ENCODE measurements around the gene TCL1A.
A peak's percentile ranks its signal among the peaks of the same experiment; 100 is the strongest.

The TCL1A gene

DNA sequence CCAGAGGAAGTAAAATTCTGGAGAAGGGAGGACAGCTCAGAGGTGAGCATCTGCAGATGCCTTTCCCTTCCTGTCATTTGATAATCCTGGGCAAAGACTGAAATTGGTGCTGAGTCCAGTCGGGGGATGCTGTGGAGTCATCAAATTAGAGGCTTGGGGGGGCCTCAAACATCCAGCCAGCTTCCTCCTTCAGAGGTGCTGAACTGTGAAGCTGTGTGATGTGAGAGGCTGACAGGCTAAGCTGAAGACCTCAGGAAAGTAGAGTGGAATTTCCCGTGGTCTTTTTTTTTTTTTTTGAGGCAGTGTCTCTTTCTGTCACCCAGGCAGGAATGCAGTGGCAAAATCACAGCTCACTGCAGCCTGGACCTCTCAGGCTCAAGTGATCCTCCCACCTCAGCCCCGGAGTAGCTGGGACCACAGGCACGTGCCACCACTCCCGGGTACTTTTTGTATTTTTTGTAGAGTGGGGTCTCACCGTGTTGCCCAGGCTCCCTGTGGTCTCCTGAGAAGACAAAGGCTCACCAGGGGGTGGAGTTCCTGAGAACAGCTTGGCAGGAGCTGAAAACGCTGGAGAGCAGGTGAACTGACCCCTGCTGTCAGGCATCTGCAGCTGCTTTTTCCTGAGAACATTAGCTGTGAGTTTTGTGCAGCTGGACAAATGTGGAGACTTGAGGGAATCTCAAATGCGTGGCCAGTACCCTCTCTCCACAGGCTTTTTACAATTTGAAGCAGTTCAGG, 33.8 kb downstream of the TCL1A start:
- CTCF ChIA-PET: interaction anchor here (0.6 to 1.1 kb wide), 7 partner anchors 11 to 363 kb away, joined by 3 to 6 read pairs (median 4); no protein-coding TSS in a partner anchor
- H3K9me3 ChIP-seq (ENCODE audit: control insufficient read depth, insufficient read depth, low read depth, low read length): no peaks in the 10 kb centered on the region
- no peak overlapping the region for H3K27ac ChIP-seq (ENCODE audit: extremely low read depth, low read depth, low read length)
- no peaks in the 10 kb centered on the region for H3K4me1 ChIP-seq (ENCODE audit: control insufficient read depth, insufficient read depth, low read length)
- POLR2A ChIA-PET: interaction anchor here (0.7 kb wide), 1 partner anchor 128 kb away, joined by 3 read pairs; no protein-coding TSS in a partner anchor
- TF ChIP-seq BCL11B (tag by site-specific recombination; IDR thresholded peaks at IDR 0.05; ENCODE audit: low read depth): no peak
- no peak for TF ChIP-seq ZNF350 (tag by site-specific recombination; IDR thresholded peaks at IDR 0.05)
- no peak for TF ChIP-seq GLIS2 (tag by site-specific recombination; IDR thresholded peaks at IDR 0.05)
- TF ChIP-seq, protein P1, sequence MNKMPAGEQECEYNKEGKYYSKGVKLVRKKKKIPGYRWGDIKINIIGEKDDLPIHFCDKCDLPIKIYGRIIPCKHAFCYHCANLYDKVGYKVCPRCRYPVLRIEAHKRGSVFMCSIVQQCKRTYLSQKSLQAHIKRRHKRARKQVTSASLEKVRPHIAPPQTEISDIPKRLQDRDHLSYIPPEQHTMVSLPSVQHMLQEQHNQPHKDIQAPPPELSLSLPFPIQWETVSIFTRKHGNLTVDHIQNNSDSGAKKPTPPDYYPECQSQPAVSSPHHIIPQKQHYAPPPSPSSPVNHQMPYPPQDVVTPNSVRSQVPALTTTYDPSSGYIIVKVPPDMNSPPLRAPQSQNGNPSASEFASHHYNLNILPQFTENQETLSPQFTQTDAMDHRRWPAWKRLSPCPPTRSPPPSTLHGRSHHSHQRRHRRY (tag by site-specific recombination; IDR thresholded peaks at IDR 0.05): no peak
- TF ChIP-seq ZBTB7A (tag by site-specific recombination; IDR thresholded peaks at IDR 0.05; ENCODE audit: low read depth): no peak
- TF ChIP-seq ZNF175 (tag by site-specific recombination; IDR thresholded peaks at IDR 0.05): no peak
- no peak for TF ChIP-seq ZNF157 (tag by site-specific recombination; IDR thresholded peaks at IDR 0.05)
- TF ChIP-seq, protein P2, sequence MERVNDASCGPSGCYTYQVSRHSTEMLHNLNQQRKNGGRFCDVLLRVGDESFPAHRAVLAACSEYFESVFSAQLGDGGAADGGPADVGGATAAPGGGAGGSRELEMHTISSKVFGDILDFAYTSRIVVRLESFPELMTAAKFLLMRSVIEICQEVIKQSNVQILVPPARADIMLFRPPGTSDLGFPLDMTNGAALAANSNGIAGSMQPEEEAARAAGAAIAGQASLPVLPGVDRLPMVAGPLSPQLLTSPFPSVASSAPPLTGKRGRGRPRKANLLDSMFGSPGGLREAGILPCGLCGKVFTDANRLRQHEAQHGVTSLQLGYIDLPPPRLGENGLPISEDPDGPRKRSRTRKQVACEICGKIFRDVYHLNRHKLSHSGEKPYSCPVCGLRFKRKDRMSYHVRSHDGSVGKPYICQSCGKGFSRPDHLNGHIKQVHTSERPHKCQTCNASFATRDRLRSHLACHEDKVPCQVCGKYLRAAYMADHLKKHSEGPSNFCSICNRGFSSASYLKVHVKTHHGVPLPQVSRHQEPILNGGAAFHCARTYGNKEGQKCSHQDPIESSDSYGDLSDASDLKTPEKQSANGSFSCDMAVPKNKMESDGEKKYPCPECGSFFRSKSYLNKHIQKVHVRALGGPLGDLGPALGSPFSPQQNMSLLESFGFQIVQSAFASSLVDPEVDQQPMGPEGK (tag by site-specific recombination; IDR thresholded peaks at IDR 0.05): no peak
- peak; percentile 72 for TF ChIP-seq GLIS1 (tag by site-specific recombination; IDR thresholded peaks at IDR 0.05)
- peak; percentile 82 for TF ChIP-seq ZIC2 (tag by site-specific recombination; IDR thresholded peaks at IDR 0.05)
- TF ChIP-seq ZNF394 (tag by site-specific recombination; IDR thresholded peaks at IDR 0.05; ENCODE audit: borderline replicate concordance): 0 out of 2 replicates have a peak, but pooled peaks have one; percentile 30
- TF ChIP-seq, protein P3, sequence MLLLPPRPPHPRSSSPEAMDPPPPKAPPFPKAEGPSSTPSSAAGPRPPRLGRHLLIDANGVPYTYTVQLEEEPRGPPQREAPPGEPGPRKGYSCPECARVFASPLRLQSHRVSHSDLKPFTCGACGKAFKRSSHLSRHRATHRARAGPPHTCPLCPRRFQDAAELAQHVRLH (tag by site-specific recombination; IDR thresholded peaks at IDR 0.05): no peak
- no peak overlapping the region for H3K4me3 ChIP-seq (ENCODE audit: low read depth, low read length)
- H3K36me3 ChIP-seq (ENCODE audit: control insufficient read depth in 2 of 2, insufficient read depth in 1 of 2, low read length in 2 of 2): no peaks in the 10 kb centered on the region

DNA sequence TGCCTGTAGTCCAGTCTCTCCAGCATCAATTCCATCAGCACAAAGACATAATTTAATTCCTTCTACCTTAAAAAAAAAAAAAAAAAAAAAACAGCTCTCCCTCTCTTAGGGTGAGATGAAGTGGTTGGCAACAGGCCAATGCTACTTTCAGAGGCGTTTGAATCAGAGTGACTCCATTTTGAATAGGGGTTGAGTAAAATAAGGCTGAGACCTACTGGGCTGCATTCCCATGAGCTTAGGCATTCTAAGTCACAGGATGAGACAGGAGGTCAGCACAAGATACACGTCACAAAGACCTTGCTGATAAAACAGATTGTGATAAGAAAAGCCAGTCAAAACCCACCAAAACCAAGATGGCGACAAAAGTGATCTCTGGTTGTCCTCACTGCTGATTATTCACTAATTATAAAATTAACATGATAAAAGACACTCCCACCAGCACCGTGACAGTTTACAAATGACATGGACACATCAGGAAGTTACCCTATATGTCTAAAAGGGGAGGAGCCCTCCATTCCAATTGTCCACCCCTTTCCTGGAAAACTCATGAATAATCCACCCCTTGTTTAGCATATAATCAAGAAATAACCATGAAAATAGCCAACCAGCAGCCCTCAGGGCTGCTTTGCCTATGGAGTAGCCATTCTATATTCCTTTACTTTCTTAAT, 34.6 kb downstream of the TCL1A start:
- CTCF ChIA-PET: interaction anchor here (0.6 to 0.8 kb wide), 3 partner anchors 17 to 404 kb away, joined by 3 to 6 read pairs (median 4); no protein-coding TSS in a partner anchor
- no peaks in the 10 kb centered on the region for H3K4me1 ChIP-seq (ENCODE audit: control insufficient read depth, insufficient read depth, low read length)
- no peak overlapping the region for H3K4me3 ChIP-seq (ENCODE audit: low read depth, low read length)
- no peak for TF ChIP-seq TCF7L2 (IDR thresholded peaks at IDR 0.05; ENCODE audit: borderline replicate concordance, low read depth, low read length)
- TF ChIP-seq ZNF707 (tag by site-specific recombination; IDR thresholded peaks at IDR 0.05): no peak
- TF ChIP-seq YY2 (tag by site-specific recombination; IDR thresholded peaks at IDR 0.05): 0 out of 2 replicates have a peak, but pooled peaks have one; percentile 20
- no peak for TF ChIP-seq KLF16 (tag by site-specific recombination; IDR thresholded peaks at IDR 0.05)
- no peak for TF ChIP-seq ZNF394 (tag by site-specific recombination; IDR thresholded peaks at IDR 0.05; ENCODE audit: borderline replicate concordance)
- POLR2A ChIA-PET: no interaction called here
- H3K27ac ChIP-seq (ENCODE audit: extremely low read depth, low read depth, low read length): no peak overlapping the region
- H3K36me3 ChIP-seq (ENCODE audit: control insufficient read depth in 2 of 2, insufficient read depth in 1 of 2, low read length in 2 of 2): no peaks in the 10 kb centered on the region
- H3K9me3 ChIP-seq (ENCODE audit: control insufficient read depth, insufficient read depth, low read depth, low read length): no peaks in the 10 kb centered on the region
